Measurements from ENCODE around the gene ACBD6.

GRCh38 chr1:180259431-180260338 lies 242.7 kb downstream of the ACBD6 start:
- TF ChIP-seq POLR2A (IDR thresholded peaks at IDR 0.05; ENCODE audit: low read length) (no peak), GATA1 (IDR thresholded peaks at IDR 0.05; ENCODE audit: low read depth, low read length) (no peak)

Measured in erythroblast (primary cell).